Measurements from ENCODE around the gene APC2.

DNA sequence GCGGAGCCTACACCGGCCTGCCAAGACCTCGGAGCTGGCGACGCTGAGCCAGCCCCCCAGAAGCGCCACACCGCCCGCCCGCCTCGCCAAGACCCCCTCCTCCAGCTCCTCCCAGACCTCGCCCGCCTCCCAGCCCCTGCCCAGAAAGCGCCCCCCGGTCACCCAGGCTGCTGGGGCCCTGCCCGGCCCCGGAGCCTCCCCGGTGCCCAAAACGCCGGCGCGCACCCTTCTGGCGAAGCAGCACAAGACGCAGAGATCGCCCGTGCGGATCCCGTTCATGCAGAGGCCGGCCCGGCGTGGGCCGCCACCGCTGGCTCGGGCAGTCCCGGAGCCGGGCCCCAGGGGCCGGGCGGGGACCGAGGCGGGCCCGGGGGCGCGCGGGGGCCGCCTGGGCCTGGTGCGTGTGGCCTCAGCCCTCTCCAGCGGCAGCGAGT lies 18.9 kb downstream of the APC2 start:
- TF ChIP-seq, protein P1, sequence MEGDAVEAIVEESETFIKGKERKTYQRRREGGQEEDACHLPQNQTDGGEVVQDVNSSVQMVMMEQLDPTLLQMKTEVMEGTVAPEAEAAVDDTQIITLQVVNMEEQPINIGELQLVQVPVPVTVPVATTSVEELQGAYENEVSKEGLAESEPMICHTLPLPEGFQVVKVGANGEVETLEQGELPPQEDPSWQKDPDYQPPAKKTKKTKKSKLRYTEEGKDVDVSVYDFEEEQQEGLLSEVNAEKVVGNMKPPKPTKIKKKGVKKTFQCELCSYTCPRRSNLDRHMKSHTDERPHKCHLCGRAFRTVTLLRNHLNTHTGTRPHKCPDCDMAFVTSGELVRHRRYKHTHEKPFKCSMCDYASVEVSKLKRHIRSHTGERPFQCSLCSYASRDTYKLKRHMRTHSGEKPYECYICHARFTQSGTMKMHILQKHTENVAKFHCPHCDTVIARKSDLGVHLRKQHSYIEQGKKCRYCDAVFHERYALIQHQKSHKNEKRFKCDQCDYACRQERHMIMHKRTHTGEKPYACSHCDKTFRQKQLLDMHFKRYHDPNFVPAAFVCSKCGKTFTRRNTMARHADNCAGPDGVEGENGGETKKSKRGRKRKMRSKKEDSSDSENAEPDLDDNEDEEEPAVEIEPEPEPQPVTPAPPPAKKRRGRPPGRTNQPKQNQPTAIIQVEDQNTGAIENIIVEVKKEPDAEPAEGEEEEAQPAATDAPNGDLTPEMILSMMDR (optimal IDR thresholded peaks at IDR 0.05 in 1 of 3, IDR thresholded peaks at IDR 0.05 in 1 of 3, conservative IDR thresholded peaks at IDR 0.05 in 1 of 3; ENCODE audit: extremely low read depth in 1 of 3, insufficient read depth in 2 of 3, low read length in 3 of 3) = peak in 2 of 3 experiments; percentile 13 to 54
- TF ChIP-seq EZH2 (IDR thresholded peaks at IDR 0.05; ENCODE audit: low read length) = no peak
